HCT116 (cell line): Measurements from ENCODE around the gene TMEM30A.

ENCODE experiments used
- ATF3 ChIP-seq: IDR thresholded peaks from 2 replicates; pipeline ENCODE4 v1.6.1; 2012
- CTCF ChIP-seq, 3 experiments: fragments of 200-600 bp in 1 of 3; sonication (generic) in 1 of 3; IDR thresholded peaks in 2 of 3; conservative IDR thresholded peaks in 1 of 3; 2 replicates each; pipeline ENCODE4 v1.5.1; 2012 to 2017; ENCODE audit warnings: low read depth in 2 of 3, low read length in 2 of 3, antibody characterized with exemption in 1 of 3, borderline replicate concordance in 1 of 3, control low read depth in 1 of 3, mild to moderate bottlenecking in 1 of 3, mixed read lengths in 1 of 3, mixed run types in 1 of 3, moderate library complexity in 1 of 3; ENCODE audit not compliant: insufficient read depth in 1 of 3
- ELF1 ChIP-seq: IDR thresholded peaks from 2 replicates; pipeline ENCODE4 v1.6.1; 2012; ENCODE audit warnings: low read depth, borderline replicate concordance
- EZH2 ChIP-seq: fragments of 200-600 bp; sonication (generic); IDR thresholded peaks from 2 replicates; pipeline ENCODE4 v1.6.1; 2017; ENCODE audit warnings: antibody characterized with exemption, mixed run types
- POLR2A ChIP-seq: IDR thresholded peaks from 2 replicates; pipeline ENCODE4 v1.7.0; 2011; ENCODE audit warnings: borderline replicate concordance; ENCODE audit not compliant: insufficient read depth, insufficient read length; ENCODE audit errors: extremely low read depth
- POLR2AphosphoS5 ChIP-seq: IDR thresholded peaks from 2 replicates; pipeline ENCODE4 v1.6.1; 2011; ENCODE audit warnings: mild to moderate bottlenecking, low read depth, low read length, moderate library complexity
- RAD21 ChIP-seq: IDR thresholded peaks from 2 replicates; pipeline ENCODE4 v1.6.1; 2012; ENCODE audit warnings: low read depth, mild to moderate bottlenecking
- TCF7L2 ChIP-seq: IDR thresholded peaks from 2 replicates; pipeline ENCODE4 v1.7.0; 2011; ENCODE audit warnings: borderline replicate concordance, inconsistent platforms; ENCODE audit not compliant: insufficient read depth, insufficient read length; ENCODE audit errors: extremely low read depth
- YY1 ChIP-seq: IDR thresholded peaks from 2 replicates; pipeline ENCODE4 v1.6.1; 2011; ENCODE audit warnings: low read length, low read depth, moderate library complexity, mild to moderate bottlenecking; ENCODE audit not compliant: insufficient replicate concordance; ENCODE audit errors: extremely low read depth
- ZNF274 ChIP-seq: fragments of 200-500 bp; sonication (Bioruptor generic); IDR thresholded peaks from 2 replicates; pipeline ENCODE4 v1.6.1; 2014; ENCODE audit warnings: mild to moderate bottlenecking, low read depth, low read length, inconsistent platforms

- TF ChIP-seq CTCF (IDR thresholded peaks at IDR 0.05 in 2 of 3, conservative IDR thresholded peaks at IDR 0.05 in 1 of 3; ENCODE audit: borderline replicate concordance in 1 of 3, insufficient read depth in 1 of 3, low read depth in 2 of 3, low read length in 2 of 3), result no peak
- TF ChIP-seq POLR2A, result no peak
- TF ChIP-seq POLR2AphosphoS5, result no peak
- TF ChIP-seq RAD21, result no peak
- TF ChIP-seq EZH2, result no peak
- no peak for TF ChIP-seq ATF3
- TF ChIP-seq YY1, result no peak
- no peak for TF ChIP-seq ELF1
- TF ChIP-seq TCF7L2, result no peak
- no peak for TF ChIP-seq ZNF274
Measured at GRCh38 chr6:75234126-75234865, 50.3 kb downstream of the TMEM30A start.
